Measurements from ENCODE around the gene NAV3.

The NAV3 gene

GRCh38 chr12:78181544-78182162 is 351.0 kb downstream of the NAV3 start:
- no peak overlapping the region for H3K9ac ChIP-seq (ENCODE audit: low read depth, low read length, poor library complexity, severe bottlenecking)
- H3K4me1 ChIP-seq (ENCODE audit: insufficient read depth, low read length, poor library complexity, severe bottlenecking): no peaks in the 10 kb centered on the region
- H3K79me2 ChIP-seq (ENCODE audit: insufficient read depth, low read length): no peaks in the 10 kb centered on the region
- H2AFZ ChIP-seq (ENCODE audit: low read length): no peak overlapping the region
- no peaks in the 10 kb centered on the region for H3F3A ChIP-seq (ENCODE audit: low read depth)
- no peak overlapping the region for H3K4me2 ChIP-seq (ENCODE audit: low read depth, low read length, poor library complexity, severe bottlenecking)
- no peaks in the 10 kb centered on the region for H4K20me1 ChIP-seq (ENCODE audit: insufficient read depth, low read length, poor library complexity, severe bottlenecking)
- no peaks in the 10 kb centered on the region for H3K9me2 ChIP-seq (replicated peaks; ENCODE audit: low read depth, low read length)
- H3K9me3 ChIP-seq (ENCODE audit: insufficient read depth, low read depth, low read length): no peaks in the 10 kb centered on the region
- TF ChIP-seq EZH2phosphoT487 (IDR thresholded peaks at IDR 0.05; ENCODE audit: borderline replicate concordance): no peak
- TF ChIP-seq, protein P1, sequence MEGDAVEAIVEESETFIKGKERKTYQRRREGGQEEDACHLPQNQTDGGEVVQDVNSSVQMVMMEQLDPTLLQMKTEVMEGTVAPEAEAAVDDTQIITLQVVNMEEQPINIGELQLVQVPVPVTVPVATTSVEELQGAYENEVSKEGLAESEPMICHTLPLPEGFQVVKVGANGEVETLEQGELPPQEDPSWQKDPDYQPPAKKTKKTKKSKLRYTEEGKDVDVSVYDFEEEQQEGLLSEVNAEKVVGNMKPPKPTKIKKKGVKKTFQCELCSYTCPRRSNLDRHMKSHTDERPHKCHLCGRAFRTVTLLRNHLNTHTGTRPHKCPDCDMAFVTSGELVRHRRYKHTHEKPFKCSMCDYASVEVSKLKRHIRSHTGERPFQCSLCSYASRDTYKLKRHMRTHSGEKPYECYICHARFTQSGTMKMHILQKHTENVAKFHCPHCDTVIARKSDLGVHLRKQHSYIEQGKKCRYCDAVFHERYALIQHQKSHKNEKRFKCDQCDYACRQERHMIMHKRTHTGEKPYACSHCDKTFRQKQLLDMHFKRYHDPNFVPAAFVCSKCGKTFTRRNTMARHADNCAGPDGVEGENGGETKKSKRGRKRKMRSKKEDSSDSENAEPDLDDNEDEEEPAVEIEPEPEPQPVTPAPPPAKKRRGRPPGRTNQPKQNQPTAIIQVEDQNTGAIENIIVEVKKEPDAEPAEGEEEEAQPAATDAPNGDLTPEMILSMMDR (conservative IDR thresholded peaks at IDR 0.05; ENCODE audit: low read length): peak; percentile 49
- H3K36me3 ChIP-seq (ENCODE audit: insufficient read depth, low read length): no peaks in the 10 kb centered on the region
- H3K4me3 ChIP-seq (ENCODE audit: low read length, poor library complexity, severe bottlenecking): no peak overlapping the region
- no peaks in the 10 kb centered on the region for H3K27me3 ChIP-seq (ENCODE audit: insufficient read depth, low read length, poor library complexity, severe bottlenecking)

- Histone ChIP-seq H3K9me3 (ENCODE audit: insufficient read depth, low read depth, low read length) (no peaks in the 10 kb centered on the region), H3K4me1 (ENCODE audit: insufficient read depth, low read length, poor library complexity, severe bottlenecking) (no peaks in the 10 kb centered on the region), H4K20me1 (ENCODE audit: insufficient read depth, low read length, poor library complexity, severe bottlenecking) (no peaks in the 10 kb centered on the region), H3K4me3 (ENCODE audit: low read length, poor library complexity, severe bottlenecking) (no peak overlapping the region), H3K79me2 (ENCODE audit: insufficient read depth, low read length) (no peaks in the 10 kb centered on the region), H2AFZ (ENCODE audit: low read length) (no peak overlapping the region), H3K9me2 (replicated peaks; ENCODE audit: low read depth, low read length) (no peaks in the 10 kb centered on the region), H3K4me2 (ENCODE audit: low read depth, low read length, poor library complexity, severe bottlenecking) (no peak overlapping the region), H3F3A (ENCODE audit: low read depth) (no peaks in the 10 kb centered on the region), H3K27me3 (ENCODE audit: insufficient read depth, low read length, poor library complexity, severe bottlenecking) (no peaks in the 10 kb centered on the region), H3K9ac (ENCODE audit: low read depth, low read length, poor library complexity, severe bottlenecking) (no peak overlapping the region), H3K36me3 (ENCODE audit: insufficient read depth, low read length) (no peaks in the 10 kb centered on the region)
- TF ChIP-seq, protein P1 (conservative IDR thresholded peaks at IDR 0.05; ENCODE audit: low read length): no peak
- no peak for TF ChIP-seq EZH2phosphoT487 (IDR thresholded peaks at IDR 0.05; ENCODE audit: borderline replicate concordance)
Observed at GRCh38 chr12:78183824-78184223, 353.1 kb downstream of the NAV3 start.

DNA sequence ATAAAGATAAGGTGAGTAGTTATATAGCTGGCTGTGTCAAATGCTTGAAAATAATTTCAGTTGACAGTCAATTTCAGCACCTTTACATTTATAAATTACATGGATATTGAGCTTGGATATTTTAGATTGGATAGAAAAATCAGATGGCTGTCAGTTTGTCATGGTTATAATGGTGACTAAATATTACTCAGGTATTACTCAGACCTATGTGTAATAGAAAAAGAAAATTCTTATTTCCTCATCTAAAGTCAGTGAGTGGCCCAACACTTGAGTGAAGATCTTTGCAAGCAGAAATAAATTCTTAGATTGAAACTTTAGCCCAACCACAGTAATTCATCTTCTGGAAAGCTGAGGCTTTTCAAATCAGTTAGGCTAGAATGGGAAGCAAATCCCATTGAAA is 354.4 kb downstream of the NAV3 start:
- no peaks in the 10 kb centered on the region for H3K4me1 ChIP-seq (ENCODE audit: insufficient read depth, low read length, poor library complexity, severe bottlenecking)
- no peaks in the 10 kb centered on the region for H3K79me2 ChIP-seq (ENCODE audit: insufficient read depth, low read length)
- no peak overlapping the region for H3K4me2 ChIP-seq (ENCODE audit: low read depth, low read length, poor library complexity, severe bottlenecking)
- H3K36me3 ChIP-seq (ENCODE audit: insufficient read depth, low read length): no peaks in the 10 kb centered on the region
- no peaks in the 10 kb centered on the region for H3F3A ChIP-seq (ENCODE audit: low read depth)
- TF ChIP-seq, protein P1 (conservative IDR thresholded peaks at IDR 0.05; ENCODE audit: low read length): no peak
- no peak for TF ChIP-seq EZH2phosphoT487 (IDR thresholded peaks at IDR 0.05; ENCODE audit: borderline replicate concordance)
- H4K20me1 ChIP-seq (ENCODE audit: insufficient read depth, low read length, poor library complexity, severe bottlenecking): no peaks in the 10 kb centered on the region
- H2AFZ ChIP-seq (ENCODE audit: low read length): no peak overlapping the region
- H3K9ac ChIP-seq (ENCODE audit: low read depth, low read length, poor library complexity, severe bottlenecking): no peak overlapping the region
- no peak overlapping the region for H3K4me3 ChIP-seq (ENCODE audit: low read length, poor library complexity, severe bottlenecking)
- no peaks in the 10 kb centered on the region for H3K9me2 ChIP-seq (replicated peaks; ENCODE audit: low read depth, low read length)
- no peaks in the 10 kb centered on the region for H3K27me3 ChIP-seq (ENCODE audit: insufficient read depth, low read length, poor library complexity, severe bottlenecking)
- no peaks in the 10 kb centered on the region for H3K9me3 ChIP-seq (ENCODE audit: insufficient read depth, low read depth, low read length)
